Measurements from ENCODE around the gene TRIOBP.

GRCh38 chr22:37654563-37655251 lies 42.1 kb upstream of the TRIOBP start:
- TF ChIP-seq CTCF (tag by site-specific recombination; IDR thresholded peaks at IDR 0.05) = no peak
- no peak for TF ChIP-seq YY1 (tag by site-specific recombination; IDR thresholded peaks at IDR 0.05)
- TF ChIP-seq ZNF146 (tag by site-specific recombination; IDR thresholded peaks at IDR 0.05) = no peak
- TF ChIP-seq ZNF610 (tag by site-specific recombination; IDR thresholded peaks at IDR 0.05; ENCODE audit: borderline replicate concordance) = no peak
- TF ChIP-seq ZSCAN5A (tag by site-specific recombination; IDR thresholded peaks at IDR 0.05) = no peak
- no peak for TF ChIP-seq ZNF747 (tag by site-specific recombination; IDR thresholded peaks at IDR 0.05)
- no peak for TF ChIP-seq ZNF138 (tag by site-specific recombination; IDR thresholded peaks at IDR 0.05; ENCODE audit: borderline replicate concordance)
- no peak for TF ChIP-seq OSR2 (tag by site-specific recombination; IDR thresholded peaks at IDR 0.05)
- TF ChIP-seq MYNN (tag by site-specific recombination; IDR thresholded peaks at IDR 0.05; ENCODE audit: borderline replicate concordance) = no peak
- no peak for TF ChIP-seq REST (tag by site-specific recombination; IDR thresholded peaks at IDR 0.05)

Measured in HEK293 (cell line).